Kidney (tissue), 14 donors: ENCODE data around the gene SRRM4. TPM values are rescaled to one million over a fixed set of nuclear protein-coding genes. Genes with fewer than 3 reads are reported as not detected.

Source experiments
- DNase-seq, 5 donors: peaks; one replicate each; pipeline ENCODE4 v3.0.0-alpha.2; 2013 to 2020
- FAIRE-seq: peaks from 2 replicates; lab custom pipeline; 2012; peaks lifted over from hg19 to GRCh38; lab: Jason Lieb, UNC
- H3K27ac ChIP-seq, 2 donors: one replicate each; pipeline ENCODE4 v1.7.0; 2013; ENCODE audit warnings: low read depth in 2 of 2, low read length in 2 of 2, inconsistent platforms in 1 of 2
- H3K27me3 ChIP-seq: one replicate; pipeline ENCODE4 v1.7.1; 2013; ENCODE audit warnings: low read length, inconsistent platforms; ENCODE audit not compliant: control insufficient read depth, insufficient read depth
- H3K36me3 ChIP-seq, 3 donors: one replicate each; pipeline versions ENCODE4 v1.7.0 to v1.7.1; 2013; ENCODE audit warnings: low read length in 3 of 3, control low read depth in 1 of 3, inconsistent platforms in 1 of 3; ENCODE audit not compliant: insufficient read depth in 3 of 3, control insufficient read depth in 2 of 3
- H3K4me1 ChIP-seq, 3 donors: one replicate each; pipeline versions ENCODE4 v1.7.0 to v1.7.1; 2013; ENCODE audit warnings: low read length in 3 of 3, inconsistent platforms in 1 of 3, low read depth in 1 of 3; ENCODE audit not compliant: control insufficient read depth in 2 of 3, insufficient read depth in 2 of 3
- H3K4me3 ChIP-seq, 3 donors: one replicate each; pipeline versions ENCODE4 v1.7.0 to v1.8.1; 2013; ENCODE audit warnings: low read length in 3 of 3, control low read depth in 1 of 3, inconsistent platforms in 1 of 3
- H3K9ac ChIP-seq, 3 donors: one replicate each; pipeline versions ENCODE4 v1.7.0 to v1.7.1; 2013; ENCODE audit warnings: low read length in 3 of 3, control low read depth in 1 of 3, inconsistent platforms in 1 of 3
- H3K9me3 ChIP-seq, 3 donors: one replicate each; pipeline versions ENCODE4 v1.7.0 to v1.7.1; 2013; ENCODE audit warnings: low read length in 3 of 3, control low read depth in 1 of 3, inconsistent platforms in 1 of 3; ENCODE audit not compliant: control insufficient read depth in 2 of 3, insufficient read depth in 1 of 3
- intact Hi-C: fragments of 100-400 bp; cut with DNase I; formaldehyde crosslinking; loops from one replicate; pipeline ENCODE4 v1.11.1; 2022
- polyA plus RNA-seq: library from polyadenylated mRNA; stranded (reverse); fragments of 350-450 nt; fragmentation: Illumina TruSeq; extraction: RNeasy Lipid Tissue Mini Kit (QIAGEN cat#74804); gene quantifications from one replicate; pipeline ENCODE4 v1.2.3, GENCODE V29; 2014; ENCODE audit warnings: low read depth, low replicate concordance; ENCODE audit not compliant: insufficient read depth
- total RNA-seq: library from RNA; stranded (reverse); fragmentation: NEBNext Ultra II Directional; extraction: Animal tissue kit (Norgen Biotek cat#: 25700); gene quantifications from one replicate; pipeline ENCODE4 v1.2.1, GENCODE V29; 2021
- TF ChIP-seq, protein P1 (sequence below): IDR thresholded peaks from 3 replicates; pipeline ENCODE4 v1.5.1; 2012; ENCODE audit warnings: mild to moderate bottlenecking, moderate library complexity, borderline replicate concordance; ENCODE audit not compliant: insufficient read depth; ENCODE audit errors: extremely low read depth
- donor health status: control.
- donor health status: control.
- donor health status: control.
- donor health status: control.
- donor health status: control.
- donor health status: DM: yes; HTN: yes; CAD: no.
- donor health status: Normal renal cell carcinoma (clear cell type).

SRRM4 gene
- total and polyA plus RNA-seq, 2 donors from 2014 or later = 0.06 to 0.17 TPM

DNA sequence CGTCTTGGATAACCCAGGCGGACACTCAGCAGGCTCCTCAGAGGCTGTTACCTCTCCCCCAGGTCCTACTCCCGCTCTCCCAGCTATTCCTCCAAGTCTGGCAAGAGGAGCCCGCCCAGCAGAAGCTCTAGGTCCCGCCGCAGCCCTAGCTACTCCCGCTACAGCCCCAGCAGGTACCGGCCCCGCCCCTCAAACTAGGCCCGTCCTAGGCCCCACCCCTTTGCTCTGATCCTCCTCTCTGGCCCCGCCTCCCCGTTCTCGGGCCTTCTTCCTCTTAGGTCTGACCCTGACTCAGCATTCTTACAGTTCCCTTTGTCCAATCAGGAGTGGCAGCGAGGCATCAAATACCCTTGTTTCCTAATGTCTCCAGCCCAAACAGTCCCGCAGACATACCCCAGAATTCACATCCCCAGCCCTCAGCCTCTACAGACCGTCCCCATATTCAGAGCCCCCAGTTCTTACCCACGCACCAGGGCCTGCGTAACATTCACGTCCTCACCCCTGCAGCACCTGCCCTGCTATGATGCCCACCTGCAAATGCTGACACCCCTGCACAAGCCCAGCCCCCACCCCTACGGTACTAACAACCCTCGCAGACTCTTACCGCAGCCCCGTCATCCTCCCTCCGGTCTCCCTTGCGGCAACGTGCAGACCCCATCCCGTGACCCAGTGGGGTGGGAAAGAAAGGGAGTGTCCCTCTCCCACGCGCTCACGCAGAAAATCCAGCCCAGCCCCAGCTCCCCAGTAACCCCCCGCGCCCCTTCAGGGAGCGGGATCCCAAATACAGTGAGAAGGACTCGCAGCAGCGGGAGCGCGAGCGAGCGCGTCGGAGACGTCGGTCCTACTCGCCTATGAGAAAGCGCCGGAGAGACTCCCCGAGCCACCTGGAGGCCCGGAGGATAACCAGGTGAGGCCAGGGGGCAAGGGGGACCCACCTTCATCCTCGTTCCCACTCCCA, 172.4 kb downstream of the SRRM4 start:
- H3K4me3 ChIP-seq = no peak overlapping the region
- H3K9me3 ChIP-seq = peaks cover 0 to 16% (median 0%) of the 10 kb centered on the region in 3 donors
- TF ChIP-seq, protein P1, sequence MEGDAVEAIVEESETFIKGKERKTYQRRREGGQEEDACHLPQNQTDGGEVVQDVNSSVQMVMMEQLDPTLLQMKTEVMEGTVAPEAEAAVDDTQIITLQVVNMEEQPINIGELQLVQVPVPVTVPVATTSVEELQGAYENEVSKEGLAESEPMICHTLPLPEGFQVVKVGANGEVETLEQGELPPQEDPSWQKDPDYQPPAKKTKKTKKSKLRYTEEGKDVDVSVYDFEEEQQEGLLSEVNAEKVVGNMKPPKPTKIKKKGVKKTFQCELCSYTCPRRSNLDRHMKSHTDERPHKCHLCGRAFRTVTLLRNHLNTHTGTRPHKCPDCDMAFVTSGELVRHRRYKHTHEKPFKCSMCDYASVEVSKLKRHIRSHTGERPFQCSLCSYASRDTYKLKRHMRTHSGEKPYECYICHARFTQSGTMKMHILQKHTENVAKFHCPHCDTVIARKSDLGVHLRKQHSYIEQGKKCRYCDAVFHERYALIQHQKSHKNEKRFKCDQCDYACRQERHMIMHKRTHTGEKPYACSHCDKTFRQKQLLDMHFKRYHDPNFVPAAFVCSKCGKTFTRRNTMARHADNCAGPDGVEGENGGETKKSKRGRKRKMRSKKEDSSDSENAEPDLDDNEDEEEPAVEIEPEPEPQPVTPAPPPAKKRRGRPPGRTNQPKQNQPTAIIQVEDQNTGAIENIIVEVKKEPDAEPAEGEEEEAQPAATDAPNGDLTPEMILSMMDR = no peak
- DNase-seq (peak; percentile 60 to 87 (median 67)), FAIRE-seq (no peak)
- H3K27me3 ChIP-seq = peaks cover 5% of the 10 kb centered on the region
- intact Hi-C loops = no loop called here
- no peaks in the 10 kb centered on the region for H3K36me3 ChIP-seq
- no peaks in the 10 kb centered on the region for H3K4me1 ChIP-seq
- no peak overlapping the region for H3K27ac ChIP-seq
- H3K9ac ChIP-seq = no peak overlapping the region

DNA sequence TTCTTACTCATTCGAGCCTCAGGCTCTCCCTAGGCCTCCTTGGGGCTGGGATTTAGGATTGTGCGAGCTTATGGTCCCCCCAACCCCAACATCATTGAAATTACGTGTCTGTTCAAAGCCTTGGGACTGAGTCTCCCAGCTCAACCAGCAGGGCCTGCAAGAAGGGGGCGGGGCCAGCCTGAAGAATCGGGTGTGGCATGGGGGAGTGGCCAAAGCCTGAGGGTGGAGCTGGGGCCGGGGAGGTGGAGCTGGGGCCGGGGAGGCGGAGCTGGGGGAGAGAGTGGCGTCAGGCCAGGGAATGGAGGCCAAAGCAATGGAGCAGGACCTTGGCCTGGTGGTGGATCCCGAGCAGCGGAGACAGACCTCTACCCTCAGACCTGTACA, 173.1 kb downstream of the SRRM4 start:
- DNase-seq (no peak), FAIRE-seq (no peak)
- Histone ChIP-seq H3K9me3 (peaks cover 0 to 16% (median 0%) of the 10 kb centered on the region in 3 donors), H3K36me3 (no peaks in the 10 kb centered on the region), H3K9ac (no peak overlapping the region), H3K4me1 (no peaks in the 10 kb centered on the region), H3K27me3 (peaks cover 5% of the 10 kb centered on the region), H3K27ac (no peak overlapping the region), H3K4me3 (no peak overlapping the region)
- intact Hi-C loops = no loop called here
- TF ChIP-seq, protein P1 = no peak

- TF ChIP-seq, protein P1 = no peak
- peaks cover 0 to 4% (median 0%) of the 10 kb centered on the region in 3 donors for H3K9me3 ChIP-seq
- H3K27ac ChIP-seq = no peak overlapping the region
- H3K36me3 ChIP-seq = no peaks in the 10 kb centered on the region
- no peak overlapping the region for H3K9ac ChIP-seq
- no peak overlapping the region for H3K4me3 ChIP-seq
- H3K27me3 ChIP-seq = peaks cover 5% of the 10 kb centered on the region
- no peaks in the 10 kb centered on the region for H3K4me1 ChIP-seq
- FAIRE-seq (no peak), DNase-seq (no peak)
- intact Hi-C loops = no loop called here
Measured at GRCh38 chr12:119156401-119157044, 175.2 kb downstream of the SRRM4 start.
